Measurements from ENCODE around the gene UBL3.

- TF ChIP-seq POLR2A (IDR thresholded peaks at IDR 0.05; ENCODE audit: low read depth, low read length) (no peak), POLR2AphosphoS5 (IDR thresholded peaks at IDR 0.05; ENCODE audit: low read depth, low read length) (no peak)
Measured at GRCh38 chr13:29855009-29855408, 4.6 kb upstream of the UBL3 start.
